Mucosa of descending colon (tissue), 3 donors: ENCODE results near the gene CIBAR2. TPM values are rescaled to one million over a fixed set of nuclear protein-coding genes. Genes with fewer than 3 reads are reported as not detected.

Source experiments
- ATAC-seq: fragments of 200-7000 bp; cut with Tn5 transposase; one replicate; pipeline ENCODE4 v1.9.1; 2020; ENCODE audit warnings: mild to moderate bottlenecking, moderate library complexity
- DNase-seq, 3 donors: peaks; one replicate each; pipeline ENCODE4 v3.0.0-alpha.2; 2020
- H3K36me3 ChIP-seq: fragments of 200-600 bp; one replicate; pipeline ENCODE4 v1.8.0; 2021; ENCODE audit warnings: low read depth, mild to moderate bottlenecking
- H3K4me1 ChIP-seq: fragments of 200-600 bp; one replicate; pipeline ENCODE4 v1.8.0; 2021; ENCODE audit warnings: low read depth, mild to moderate bottlenecking
- H3K4me3 ChIP-seq: fragments of 200-600 bp; one replicate; pipeline ENCODE4 v1.8.0; 2021; ENCODE audit warnings: mild to moderate bottlenecking
- H3K9me3 ChIP-seq: fragments of 200-600 bp; one replicate; pipeline ENCODE4 v1.8.0; 2021; ENCODE audit warnings: mild to moderate bottlenecking
- CTCF ChIP-seq: fragments of 200-600 bp; IDR thresholded peaks from one replicate; pipeline ENCODE4 v1.8.0; 2022; ENCODE audit warnings: antibody characterized with exemption, mild to moderate bottlenecking
- intact Hi-C, 2 donors: fragments of 100-400 bp; cut with DNase I in 1 of 2; cut with micrococcal nuclease in 1 of 2; formaldehyde crosslinking; loops; one replicate each; pipeline versions ENCODE4 v1.11.0 to v1.11.1; 2022; cut with DNase I, micrococcal nuclease
- total RNA-seq, 3 donors: library from RNA; stranded (reverse); fragmentation: NEBNext Ultra II Directional in 2 of 3; extraction: Animal tissue kit (Norgen Biotek cat#: 25700) in 2 of 3; gene quantifications; one replicate each; pipeline versions ENCODE4 v1.2.1 to v1.2.4, GENCODE V29; 2021 to 2023
- donor health status: DM: no; HTN: no; CAD: no; lungs with moderate emphysema.
- donor health status: DM: no; HTN: no; CAD: no.
- donor health status: DM: no; HTN: yes; CAD: no.

The CIBAR2 gene
- total RNA-seq, 3 donors from 2014 or later, result not detected

- DNase-seq (no peak), ATAC-seq (no peak)
- no peaks in the 10 kb centered on the region for H3K36me3 ChIP-seq
- H3K4me1 ChIP-seq, result peaks cover 3% of the 10 kb centered on the region
- no peaks in the 10 kb centered on the region for H3K9me3 ChIP-seq
- no peak overlapping the region for H3K4me3 ChIP-seq
- no peak for TF ChIP-seq CTCF
- intact Hi-C loops, result no loop called here
These were observed 30.5 kb downstream of the CIBAR2 start for GRCh38 chr16:85081765-85082164.

GRCh38 chr16:85081038-85081437 is 31.2 kb downstream of the CIBAR2 start:
- no peak for TF ChIP-seq CTCF
- DNase-seq (no peak), ATAC-seq (no peak)
- no peaks in the 10 kb centered on the region for H3K36me3 ChIP-seq
- H3K9me3 ChIP-seq, result no peaks in the 10 kb centered on the region
- H3K4me3 ChIP-seq, result no peak overlapping the region
- intact Hi-C loops, result no loop called here
- H3K4me1 ChIP-seq, result no peaks in the 10 kb centered on the region

GRCh38 chr16:85079785-85080570 is 32.3 kb downstream of the CIBAR2 start:
- intact Hi-C loops, result no loop called here
- TF ChIP-seq CTCF, result no peak
- H3K36me3 ChIP-seq, result no peaks in the 10 kb centered on the region
- H3K4me3 ChIP-seq, result no peak overlapping the region
- DNase-seq, result no peak
- no peaks in the 10 kb centered on the region for H3K9me3 ChIP-seq
- ATAC-seq, result no peak
- H3K4me1 ChIP-seq, result no peaks in the 10 kb centered on the region

GRCh38 chr16:85078952-85079351 is 33.3 kb downstream of the CIBAR2 start:
- Histone ChIP-seq H3K4me3 (no peak overlapping the region), H3K9me3 (no peaks in the 10 kb centered on the region), H3K4me1 (no peaks in the 10 kb centered on the region), H3K36me3 (no peaks in the 10 kb centered on the region)
- ATAC-seq (no peak), DNase-seq (no peak)
- TF ChIP-seq CTCF, result no peak
- intact Hi-C loops, result no loop called here

- Histone ChIP-seq H3K4me1 (no peaks in the 10 kb centered on the region), H3K36me3 (no peaks in the 10 kb centered on the region), H3K9me3 (no peaks in the 10 kb centered on the region), H3K4me3 (no peak overlapping the region)
- TF ChIP-seq CTCF, result no peak
- no peak for DNase-seq
- intact Hi-C loops, result no loop called here
- no peak for ATAC-seq
These were observed 34.0 kb downstream of the CIBAR2 start for GRCh38 chr16:85078226-85078625.
